Gastrocnemius medialis (tissue), 4 donors: ENCODE measurements around the gene KDM6A. TPM values are rescaled to one million over a fixed set of nuclear protein-coding genes. Genes with fewer than 3 reads are reported as not detected.

Experiments
- ATAC-seq, 2 donors: fragments of 150-250 bp; one replicate each; pipeline ENCODE4 v1.9.1; 2016
- DNase-seq, 2 donors: peaks; one replicate each; pipeline ENCODE4 v3.0.0-alpha.2; 2019
- H3K27ac ChIP-seq, 4 donors: fragments of 200-600 bp; sonication (generic); 1 replicate in 1 of 4; 2 replicates in 3 of 4; pipeline ENCODE4 v1.5.1; 2016 to 2018; ENCODE audit warnings: mild to moderate bottlenecking in 2 of 4, moderate library complexity in 1 of 4
- H3K27me3 ChIP-seq, 3 donors: fragments of 200-600 bp; sonication (generic) in 2 of 3; 1 replicate in 1 of 3; 2 replicates in 2 of 3; pipeline versions ENCODE4 v1.5.1 to v1.6.0; 2016 to 2019; ENCODE audit warnings: mild to moderate bottlenecking in 1 of 3, moderate library complexity in 1 of 3
- H3K36me3 ChIP-seq, 2 donors: fragments of 200-600 bp; sonication (generic) in 1 of 2; one replicate each; pipeline ENCODE4 v1.5.1; 2017 to 2018
- H3K4me1 ChIP-seq, 2 donors: fragments of 200-600 bp; sonication (generic) in 1 of 2; one replicate each; pipeline ENCODE4 v1.5.1; 2016 to 2017; ENCODE audit warnings: mild to moderate bottlenecking in 2 of 2
- H3K4me3 ChIP-seq, 4 donors: fragments of 200-600 bp; sonication (generic) in 3 of 4; 1 replicate in 1 of 4; 2 replicates in 3 of 4; pipeline ENCODE4 v1.5.1; 2016 to 2019; ENCODE audit warnings: mild to moderate bottlenecking in 2 of 4
- H3K9me3 ChIP-seq, 3 donors: fragments of 200-600 bp; sonication (generic) in 2 of 3; 1 replicate in 1 of 3; 2 replicates in 2 of 3; pipeline ENCODE4 v1.5.1; 2016 to 2019
- CTCF ChIP-seq, 5 experiments: fragments of 450-650 bp in 3 of 5; fragments of 200-600 bp in 2 of 5; sonication (generic) in 2 of 5; IDR thresholded peaks in 4 of 5; conservative IDR thresholded peaks in 1 of 5; 1 replicate in 4 of 5; 2 replicates in 1 of 5; pipeline ENCODE4 v1.5.1; 2016 to 2019; ENCODE audit warnings: antibody characterized with exemption in 5 of 5, mild to moderate bottlenecking in 3 of 5, moderate library complexity in 3 of 5
- POLR2A ChIP-seq, 2 donors: fragments of 450-650 bp; IDR thresholded peaks; one replicate each; pipeline ENCODE4 v1.6.1; 2017; ENCODE audit warnings: antibody characterized with exemption in 2 of 2, mild to moderate bottlenecking in 2 of 2, moderate library complexity in 2 of 2
- in situ Hi-C, 4 donors: fragments of 200-750 bp; cut with MboI; loops; one replicate each; pipeline versions ENCODE4 v1.15.0 to v1.8.0; 2017; ENCODE audit warnings: low sequenced_read_pairs in 4 of 4
- intact Hi-C: fragments of 100-400 bp; cut with DNase I; formaldehyde crosslinking; loops from one replicate; pipeline ENCODE4 v1.15.1; 2023; ENCODE audit warnings: low total_unique reads
- total RNA-seq, 4 donors: library from RNA; depleted of rRNA; stranded (reverse); fragments of >200 nt; gene quantifications; one replicate each; pipeline versions ENCODE4 v1.1.0 to v1.2.3, GENCODE V29; 2016

The KDM6A gene
- total RNA-seq, 4 donors from 2014 or later: 14.3 to 29.2 (median 20.1) TPM

- DNase-seq: no peak
- Histone ChIP-seq H3K4me1 (peaks cover 23 to 62% of the 10 kb centered on the region in 2 donors), H3K4me3 (no peak overlapping the region), H3K27ac (peak overlapping the region in 2 of 4 donors; percentile 27 to 69), H3K9me3 (no peaks in the 10 kb centered on the region), H3K27me3 (no peaks in the 10 kb centered on the region), H3K36me3 (no peaks in the 10 kb centered on the region)
- in situ Hi-C loops: no loop called here
- intact Hi-C loops: no loop called here
- ATAC-seq: no peak
- no peak for TF ChIP-seq CTCF (IDR thresholded peaks at IDR 0.05 in 4 of 5, conservative IDR thresholded peaks at IDR 0.05 in 1 of 5)
- TF ChIP-seq POLR2A (IDR thresholded peaks at IDR 0.05): no peak
These were observed 84.9 kb downstream of the KDM6A start for GRCh38 chrX:44957848-44958247.

GRCh38 chrX:44958480-44958879, 85.5 kb downstream of the KDM6A start:
- no peaks in the 10 kb centered on the region for H3K9me3 ChIP-seq
- in situ Hi-C loops (no loop called here), intact Hi-C loops (no loop called here)
- ATAC-seq (peak; percentile 70 to 86), DNase-seq (no peak)
- H3K36me3 ChIP-seq: no peaks in the 10 kb centered on the region
- no peaks in the 10 kb centered on the region for H3K27me3 ChIP-seq
- TF ChIP-seq CTCF (IDR thresholded peaks at IDR 0.05 in 4 of 5, conservative IDR thresholded peaks at IDR 0.05 in 1 of 5) (no peak), POLR2A (IDR thresholded peaks at IDR 0.05) (no peak)
- H3K4me3 ChIP-seq: no peak overlapping the region
- H3K27ac ChIP-seq: peak overlapping the region in 2 of 4 donors; percentile 27 to 69
- H3K4me1 ChIP-seq: peaks cover 23 to 58% of the 10 kb centered on the region in 2 donors

- intact Hi-C loops: no loop called here
- no peak for DNase-seq
- H3K9me3 ChIP-seq: no peaks in the 10 kb centered on the region
- no peak for ATAC-seq
- TF ChIP-seq CTCF (IDR thresholded peaks at IDR 0.05 in 4 of 5, conservative IDR thresholded peaks at IDR 0.05 in 1 of 5) (no peak), POLR2A (IDR thresholded peaks at IDR 0.05) (no peak)
- H3K4me1 ChIP-seq: peaks cover 23 to 48% of the 10 kb centered on the region in 2 donors
- no peaks in the 10 kb centered on the region for H3K27me3 ChIP-seq
- no peak overlapping the region for H3K4me3 ChIP-seq
- H3K36me3 ChIP-seq: no peaks in the 10 kb centered on the region
- no peak overlapping the region for H3K27ac ChIP-seq
- in situ Hi-C loops: no loop called here
These were observed 89.0 kb downstream of the KDM6A start for GRCh38 chrX:44961817-44962607.

GRCh38 chrX:44962944-44963343, 90.0 kb downstream of the KDM6A start:
- DNase-seq (no peak), ATAC-seq (no peak)
- Histone ChIP-seq H3K36me3 (no peaks in the 10 kb centered on the region), H3K4me3 (no peak overlapping the region), H3K9me3 (no peaks in the 10 kb centered on the region), H3K27ac (no peak overlapping the region), H3K4me1 (peaks cover 23 to 41% of the 10 kb centered on the region in 2 donors), H3K27me3 (no peaks in the 10 kb centered on the region)
- intact Hi-C loops (no loop called here), in situ Hi-C loops (no loop called here)
- TF ChIP-seq CTCF (IDR thresholded peaks at IDR 0.05 in 4 of 5, conservative IDR thresholded peaks at IDR 0.05 in 1 of 5): no peak
- TF ChIP-seq POLR2A (IDR thresholded peaks at IDR 0.05): no peak
